ENCODE results near the gene SHCBP1.
"Not testable (repeated sequence)": the region's sequence is repeated elsewhere in the genome, so short reads cannot be mapped to it uniquely, and the experiment has no call there.

The SHCBP1 gene, protein sequence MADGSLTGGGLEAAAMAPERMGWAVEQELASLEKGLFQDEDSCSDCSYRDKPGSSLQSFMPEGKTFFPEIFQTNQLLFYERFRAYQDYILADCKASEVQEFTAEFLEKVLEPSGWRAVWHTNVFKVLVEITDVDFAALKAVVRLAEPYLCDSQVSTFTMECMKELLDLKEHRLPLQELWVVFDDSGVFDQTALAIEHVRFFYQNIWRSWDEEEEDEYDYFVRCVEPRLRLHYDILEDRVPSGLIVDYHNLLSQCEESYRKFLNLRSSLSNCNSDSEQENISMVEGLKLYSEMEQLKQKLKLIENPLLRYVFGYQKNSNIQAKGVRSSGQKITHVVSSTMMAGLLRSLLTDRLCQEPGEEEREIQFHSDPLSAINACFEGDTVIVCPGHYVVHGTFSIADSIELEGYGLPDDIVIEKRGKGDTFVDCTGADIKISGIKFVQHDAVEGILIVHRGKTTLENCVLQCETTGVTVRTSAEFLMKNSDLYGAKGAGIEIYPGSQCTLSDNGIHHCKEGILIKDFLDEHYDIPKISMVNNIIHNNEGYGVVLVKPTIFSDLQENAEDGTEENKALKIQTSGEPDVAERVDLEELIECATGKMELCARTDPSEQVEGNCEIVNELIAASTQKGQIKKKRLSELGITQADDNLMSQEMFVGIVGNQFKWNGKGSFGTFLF

DNA sequence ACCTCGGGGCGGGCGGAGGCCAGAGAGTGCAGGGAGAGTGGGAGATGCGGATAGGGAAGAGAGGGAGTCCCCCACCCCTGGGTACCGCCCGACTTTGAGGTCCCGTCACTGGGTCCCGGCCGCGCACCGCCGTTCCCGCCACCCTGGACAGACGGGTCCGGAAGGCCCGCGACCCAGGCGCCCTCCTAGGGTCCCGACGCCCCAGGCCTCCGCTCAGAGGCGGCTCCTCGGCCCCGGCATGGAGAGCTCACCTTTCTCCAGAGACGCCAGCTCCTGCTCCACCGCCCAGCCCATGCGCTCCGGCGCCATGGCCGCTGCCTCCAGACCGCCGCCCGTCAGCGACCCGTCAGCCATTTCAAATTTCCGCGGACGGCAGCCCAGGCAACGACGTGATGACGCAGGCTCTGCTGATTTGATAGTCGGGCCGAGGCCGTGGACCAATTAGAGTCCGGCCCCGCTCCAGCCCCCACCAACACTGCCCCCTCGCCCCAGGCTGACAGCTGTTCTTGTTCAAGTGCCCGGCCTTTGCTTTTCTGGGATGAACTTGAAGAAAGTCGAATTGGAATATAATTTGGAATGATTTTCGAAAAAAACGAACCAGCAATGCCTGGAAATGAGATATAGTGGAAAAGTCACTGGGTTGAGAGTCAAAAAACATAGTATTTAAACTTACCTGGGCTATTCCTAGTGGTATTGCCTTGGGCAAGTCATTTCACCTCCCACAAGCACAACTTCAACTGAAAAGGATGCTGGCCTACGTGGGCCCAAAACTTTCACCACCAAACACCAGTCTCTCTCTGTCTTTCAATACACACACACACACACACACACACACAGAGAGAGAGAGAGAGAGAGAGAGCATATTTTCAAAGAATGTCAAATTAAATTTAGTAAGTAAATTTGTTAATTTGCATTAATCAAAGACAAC, at the start of gene SHCBP1:
Gene SHCBP1, minus strand, starts transcription at position 374 of the 928 bp plus-strand sequence. Its CDS starts 20 bp downstream, at position 354.
- peak; percentile 39 to 51 for DNase-seq

DNA sequence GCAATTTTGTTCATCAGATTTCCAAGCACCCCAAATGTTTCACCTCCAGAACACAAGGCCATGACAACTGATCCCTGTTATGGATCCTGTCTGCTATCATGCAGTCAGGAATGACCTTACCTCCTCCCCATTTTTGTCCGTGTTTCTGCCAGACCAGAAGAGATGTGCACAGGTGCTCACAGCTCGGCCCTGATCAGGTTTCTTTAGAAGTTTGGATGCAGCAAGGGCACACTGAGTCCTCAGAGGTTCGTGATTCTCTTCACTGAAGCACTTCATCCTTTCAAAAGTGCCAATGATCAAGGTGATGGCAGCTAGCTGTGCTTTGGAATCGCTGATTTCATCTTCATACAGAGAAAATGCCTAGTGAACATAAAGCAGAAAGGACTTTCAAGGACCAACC, 40.9 kb upstream of the SHCBP1 start:
- DNase-seq = no peak

DNA sequence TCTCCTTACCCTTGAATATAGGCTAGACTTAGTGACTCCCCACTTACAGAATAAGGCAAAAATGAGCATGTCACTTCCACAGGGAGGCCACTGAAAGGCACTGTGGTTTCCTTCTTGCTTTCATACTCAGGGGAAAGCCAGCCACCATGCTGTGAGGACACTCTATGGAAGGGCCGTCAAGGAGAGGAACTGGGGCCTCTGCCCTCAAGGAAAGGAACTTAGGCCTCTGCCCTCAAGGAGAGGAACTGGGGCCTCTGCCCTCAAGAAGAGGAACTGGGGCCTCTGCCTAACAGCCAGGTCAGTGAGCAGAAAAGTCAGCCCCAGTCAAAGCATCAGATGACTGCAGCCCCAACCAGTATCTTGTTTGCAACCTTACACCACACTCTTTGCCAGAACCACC, 37.7 kb upstream of the SHCBP1 start:
- no peak for DNase-seq

DNA sequence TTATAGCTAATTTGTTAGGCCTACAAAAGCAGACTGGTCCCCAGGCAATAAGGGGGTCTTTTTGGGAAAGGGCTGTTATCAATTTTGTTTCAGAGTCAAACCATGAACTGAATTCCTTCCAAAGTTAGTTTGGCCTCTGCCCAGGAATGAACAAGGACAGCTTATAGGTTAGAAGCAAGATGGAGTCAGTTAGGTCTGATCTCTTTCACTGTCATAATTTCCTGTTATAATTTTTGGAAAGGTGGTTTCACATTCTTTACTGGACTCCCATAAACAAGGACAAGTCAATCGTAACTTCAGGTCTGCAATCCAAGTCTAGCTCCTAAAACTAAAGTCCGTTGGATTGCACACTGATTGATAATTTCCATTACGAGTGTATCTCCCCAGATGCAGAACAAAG, 30.1 kb upstream of the SHCBP1 start:
- no peak for DNase-seq

DNA sequence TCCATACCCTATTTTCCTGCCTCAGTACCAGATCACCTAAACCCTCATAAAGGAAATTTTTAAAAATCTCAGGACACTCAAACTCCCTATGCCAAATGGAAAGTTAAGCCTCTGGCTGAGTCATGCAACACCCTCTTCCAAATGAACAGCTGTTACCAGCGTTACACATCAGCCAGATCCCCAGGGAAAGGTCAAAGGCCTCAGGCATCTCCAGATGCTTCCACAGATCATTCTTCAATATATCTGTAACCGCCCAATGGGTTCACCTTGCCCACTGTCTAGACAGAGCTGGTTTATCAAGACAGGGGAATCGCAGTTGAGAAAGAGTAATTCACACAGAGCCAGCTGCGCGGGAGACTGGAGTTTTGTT, 29.1 kb upstream of the SHCBP1 start:
- no peak for DNase-seq

DNA sequence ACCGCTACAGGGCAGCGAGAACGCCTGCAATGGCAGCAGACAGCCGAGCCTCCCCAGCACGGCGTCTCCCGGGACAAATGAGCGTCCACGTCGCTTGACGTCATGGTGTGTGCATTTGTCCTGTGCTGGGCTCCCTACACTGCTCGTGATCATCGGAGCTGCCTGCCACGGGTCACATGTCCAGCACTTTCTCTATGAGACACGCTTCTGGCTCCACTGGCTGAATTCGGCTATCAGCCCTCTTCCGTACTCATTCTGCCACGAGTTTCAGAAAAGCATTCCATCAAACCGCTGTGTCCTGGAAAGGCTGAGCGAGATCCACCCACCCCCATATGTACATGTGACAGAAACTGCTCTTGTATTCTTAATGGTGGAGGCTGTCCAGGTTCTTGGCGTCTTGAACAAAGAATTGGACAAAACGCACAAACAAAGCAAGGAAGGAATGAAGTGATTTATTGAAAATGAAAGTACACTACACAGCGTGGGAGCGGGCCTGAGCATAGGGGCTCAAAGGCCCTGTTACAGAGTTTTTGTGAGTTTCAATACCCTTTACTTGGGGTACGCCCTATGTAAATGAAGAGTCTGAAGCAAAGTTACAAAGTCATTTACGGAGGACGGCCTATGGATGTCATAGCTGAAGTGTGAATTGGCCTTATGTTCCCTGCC, 28.5 kb upstream of the SHCBP1 start:
- no peak for DNase-seq

DNA sequence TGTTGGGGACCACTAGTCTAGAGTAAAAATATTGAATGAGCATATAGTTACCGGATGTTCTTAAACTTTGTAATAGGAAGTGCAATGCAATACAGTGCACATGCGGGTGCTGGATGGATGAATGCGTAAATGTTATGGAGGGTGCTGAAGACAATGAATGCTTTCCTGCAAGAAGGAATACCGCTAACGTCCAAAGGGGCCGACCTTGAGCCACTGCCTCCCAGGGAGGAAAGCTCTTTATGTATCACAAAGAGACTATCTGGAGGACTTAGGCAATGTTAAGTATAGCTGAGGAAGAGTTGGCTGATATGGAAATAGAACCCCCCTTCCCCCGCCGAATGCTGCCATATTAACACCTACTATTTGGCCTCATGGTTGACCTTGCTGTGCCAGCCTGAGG, 27.5 kb upstream of the SHCBP1 start:
- no peak for DNase-seq

DNA sequence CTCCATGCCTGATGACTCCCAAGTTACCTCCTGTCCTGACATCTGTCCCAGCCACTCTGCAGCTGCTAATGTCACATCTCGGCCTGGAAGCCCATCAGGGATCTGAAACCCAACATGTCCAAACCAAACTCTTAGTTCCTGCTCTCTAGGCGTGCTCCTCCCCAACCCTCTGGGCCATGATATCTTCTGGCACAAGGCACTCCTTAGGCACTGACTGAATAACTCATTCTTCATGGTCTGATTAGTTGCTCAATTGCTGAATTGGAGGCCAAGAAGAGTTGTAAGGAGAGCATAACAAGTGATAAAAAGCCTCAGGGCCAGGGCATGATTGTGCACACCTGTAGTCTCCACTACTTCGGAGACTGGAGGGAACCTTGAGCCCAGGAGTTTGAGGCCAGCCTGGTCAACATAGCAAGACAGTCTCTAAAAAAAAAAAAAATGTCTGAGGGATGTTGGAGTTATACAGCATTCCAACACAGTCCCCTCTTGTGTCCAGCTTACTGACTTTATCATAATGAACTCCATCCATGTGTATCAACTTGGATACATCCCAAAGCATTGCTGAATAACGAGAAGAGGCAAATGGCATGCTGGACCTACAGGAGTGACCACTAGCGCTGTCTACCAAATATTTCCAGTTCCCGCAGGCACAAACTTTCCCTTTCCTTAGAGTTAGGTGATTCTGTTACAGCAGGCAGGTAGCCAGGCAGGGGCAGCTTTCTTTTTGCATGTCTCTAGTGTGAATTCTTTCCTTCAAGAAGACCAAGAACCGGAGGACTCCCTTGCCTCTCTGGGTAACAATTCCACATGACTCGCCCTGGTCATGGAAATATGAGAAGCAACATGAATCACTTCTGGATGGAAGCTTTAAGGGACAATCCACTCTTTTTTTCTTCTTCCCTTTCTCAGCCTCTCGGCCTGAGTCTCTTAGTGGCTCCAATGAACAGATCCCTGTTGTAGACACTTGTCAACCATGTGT, 18.1 kb upstream of the SHCBP1 start:
- DNase-seq = no peak

DNA sequence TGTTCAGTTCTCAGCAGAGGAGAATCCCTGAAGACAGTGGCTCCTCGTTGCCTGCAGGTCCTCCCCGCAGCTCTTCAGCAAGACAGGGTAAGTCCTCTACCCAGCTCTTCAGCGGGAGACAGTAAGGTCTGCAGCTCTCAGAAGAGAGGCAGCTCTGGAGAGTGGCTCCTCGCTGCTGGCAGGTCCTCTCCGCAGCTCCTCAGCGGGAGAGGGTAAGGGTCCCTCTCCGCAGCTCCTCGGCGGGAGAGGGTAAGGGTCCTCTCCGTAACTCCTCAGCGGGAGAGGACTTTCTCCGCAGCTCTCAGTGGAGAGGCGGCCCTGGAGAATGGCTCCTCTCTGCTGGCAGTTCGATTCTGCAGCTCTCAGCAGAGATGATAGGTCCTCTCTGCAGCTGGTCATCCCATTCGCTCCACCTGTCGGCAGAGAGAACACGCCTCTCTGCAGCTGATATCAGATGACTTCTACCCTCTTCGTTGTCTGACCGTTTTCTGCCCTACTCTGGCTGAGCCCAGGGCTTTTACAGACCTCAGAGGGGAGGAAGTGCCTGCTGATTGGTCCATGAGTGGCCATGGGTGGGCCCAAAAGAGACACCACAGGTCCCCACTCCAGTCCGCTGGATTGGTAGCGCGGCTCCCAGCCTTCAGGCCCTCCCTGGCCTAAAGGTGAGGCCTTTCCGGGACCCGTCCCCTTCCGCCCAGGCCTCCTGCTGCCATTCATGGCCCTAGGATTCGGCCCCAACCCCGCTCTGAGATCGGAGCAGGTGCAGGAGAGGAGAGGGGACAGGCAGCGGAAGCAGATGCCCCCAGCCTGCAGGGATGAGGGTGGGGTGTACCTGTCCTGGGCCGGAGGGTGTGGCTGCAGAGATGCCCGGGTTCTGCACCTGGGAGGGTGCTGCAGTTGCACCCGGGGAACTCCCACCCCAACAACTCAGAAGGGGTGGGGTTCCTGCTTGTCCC, 11.9 kb upstream of the SHCBP1 start:
- DNase-seq = no peak

DNA sequence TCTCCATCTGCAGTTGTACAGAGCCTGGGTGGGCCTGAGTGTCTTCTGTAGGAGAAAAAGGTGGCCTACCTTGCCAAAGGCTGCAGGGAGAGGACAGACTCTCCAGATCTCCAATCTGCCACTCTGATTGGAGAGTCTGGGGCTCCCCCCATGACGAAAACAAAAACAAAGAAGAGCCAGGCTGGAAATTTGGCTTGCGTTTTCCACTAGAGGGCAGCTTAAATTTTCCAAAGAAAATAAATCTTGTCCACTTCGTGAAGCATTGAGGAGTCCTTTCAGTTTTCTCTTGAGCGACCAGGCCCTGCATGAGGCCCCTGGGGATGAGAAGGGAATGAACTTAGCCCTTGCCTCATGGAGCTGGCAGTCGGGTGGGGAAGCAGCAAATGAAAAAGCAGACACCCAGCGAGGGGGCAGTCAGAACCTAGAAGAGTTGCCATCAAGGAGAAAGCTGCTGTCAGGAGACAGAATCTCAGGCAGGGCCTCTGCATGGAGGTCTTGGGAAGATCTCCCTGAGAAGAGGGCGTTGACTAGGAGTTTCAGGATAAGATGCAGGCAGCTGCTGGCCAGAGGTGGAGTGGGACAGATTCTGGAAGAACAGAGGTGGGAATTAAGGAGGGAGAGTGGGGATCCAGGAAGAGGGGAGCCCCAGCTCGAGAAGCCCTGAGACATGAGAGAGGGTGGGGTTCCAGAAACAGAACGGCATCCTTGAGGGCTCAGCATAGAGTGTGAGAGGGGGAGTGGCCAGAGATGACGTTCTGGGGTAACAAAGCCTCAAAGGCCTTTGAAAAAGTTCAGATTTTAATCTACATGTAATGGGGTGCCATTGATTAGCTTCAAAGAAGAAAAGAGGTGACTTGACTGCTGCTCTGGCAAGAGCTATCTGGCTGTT, 8.4 kb upstream of the SHCBP1 start:
- DNase-seq = no peak

DNA sequence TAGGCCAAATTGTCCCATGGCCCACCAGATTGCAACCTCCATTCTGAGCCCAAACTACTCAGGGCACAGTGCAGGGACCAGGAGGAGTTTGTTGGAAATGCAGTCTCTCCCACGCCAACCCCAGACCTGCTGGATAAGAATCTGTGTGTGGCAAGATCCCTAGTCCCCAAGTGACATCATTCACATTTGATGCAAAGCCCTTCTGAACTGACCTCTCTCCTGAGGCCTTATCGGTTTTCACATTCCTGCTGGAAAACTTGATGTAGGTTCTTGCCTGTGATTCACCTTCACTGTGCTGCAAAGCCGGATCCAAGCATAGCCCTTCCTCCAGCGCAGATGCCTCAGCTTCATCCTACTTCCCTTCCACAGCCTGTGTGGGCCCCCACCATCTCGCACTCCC, 6.6 kb upstream of the SHCBP1 start:
- no peak for DNase-seq

DNA sequence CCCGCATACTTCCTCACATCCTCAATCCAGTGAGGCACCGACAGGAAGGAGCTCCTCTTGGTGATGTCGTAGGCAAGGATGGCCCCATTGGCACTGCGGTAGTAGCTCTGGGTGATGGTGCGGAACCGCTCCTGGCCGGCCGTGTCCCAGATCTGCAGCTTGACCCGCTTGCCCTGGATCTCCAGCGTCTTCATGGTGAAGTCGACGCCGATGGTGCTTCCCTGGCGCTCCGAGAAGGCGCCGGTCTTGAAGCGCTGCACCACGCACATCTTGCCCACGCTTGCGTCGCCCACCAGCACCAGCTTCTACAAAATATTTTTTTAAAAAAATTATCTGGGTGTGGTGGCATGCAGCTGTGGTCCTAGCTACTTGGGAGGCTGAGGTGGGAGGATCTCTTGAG, 5.5 kb upstream of the SHCBP1 start:
- DNase-seq = not testable (repeated sequence)

DNA sequence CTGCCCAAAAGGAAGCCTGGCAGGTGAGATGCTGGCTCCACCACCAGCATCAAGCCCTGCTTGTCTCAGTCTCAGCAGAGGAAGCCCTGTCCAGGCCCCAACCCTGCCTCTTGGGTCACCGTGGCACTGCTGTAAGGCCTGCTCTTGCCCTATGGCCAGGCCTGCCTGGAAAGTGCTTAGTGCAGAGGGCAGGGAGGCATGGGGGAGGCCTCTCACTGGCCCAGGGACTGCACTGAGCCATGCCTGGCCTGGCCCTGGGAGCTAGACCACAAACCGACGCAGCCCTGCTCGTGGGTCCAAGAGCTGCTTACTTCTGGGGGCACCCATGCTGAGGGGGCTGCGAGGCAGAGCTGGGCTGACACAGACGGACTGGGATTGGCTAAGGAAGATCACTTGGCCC, 3.7 kb upstream of the SHCBP1 start:
- DNase-seq = not testable (repeated sequence)

DNA sequence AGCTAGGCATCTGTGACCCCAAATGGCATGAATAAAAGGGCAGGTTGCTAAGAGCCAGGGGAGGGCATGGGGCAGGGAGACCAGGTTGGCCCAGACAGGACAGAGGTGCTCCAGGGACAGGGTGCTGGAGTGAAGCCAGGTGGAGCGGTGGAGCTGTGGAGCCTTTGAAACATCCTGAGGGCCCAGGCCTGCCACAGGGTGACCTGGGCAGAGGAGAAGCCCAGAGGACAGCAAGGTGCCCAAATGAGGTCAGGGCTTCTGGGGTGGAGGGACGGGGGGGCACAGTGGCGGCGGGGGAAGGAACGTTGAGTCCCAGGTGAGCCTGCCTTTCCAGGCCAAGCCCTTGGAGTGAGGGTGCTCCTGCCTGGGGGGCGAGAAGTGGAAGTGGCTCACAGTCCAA, 2.5 kb upstream of the SHCBP1 start:
- not testable (repeated sequence) for DNase-seq

DNA sequence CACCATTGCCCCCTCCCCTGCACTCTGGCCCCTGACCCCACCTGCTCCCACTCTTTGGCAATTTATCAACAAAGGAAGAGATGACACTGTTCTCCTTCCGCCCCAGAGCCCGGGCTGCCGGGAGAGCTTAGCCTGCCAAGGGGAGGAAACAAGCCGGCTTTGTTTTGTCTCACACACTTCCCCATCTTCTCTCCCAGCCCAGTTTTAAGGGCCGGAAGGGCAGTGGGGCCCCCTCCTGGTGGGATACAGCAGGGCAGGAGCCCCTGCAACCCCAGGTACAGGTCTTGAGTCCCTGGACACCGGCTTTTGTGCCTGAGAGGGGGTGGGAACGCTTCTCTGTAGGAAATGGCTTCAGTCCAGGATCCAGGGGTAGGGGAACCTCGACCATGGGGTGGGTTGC, 2.1 kb upstream of the SHCBP1 start:
- not testable (repeated sequence) for DNase-seq

DNA sequence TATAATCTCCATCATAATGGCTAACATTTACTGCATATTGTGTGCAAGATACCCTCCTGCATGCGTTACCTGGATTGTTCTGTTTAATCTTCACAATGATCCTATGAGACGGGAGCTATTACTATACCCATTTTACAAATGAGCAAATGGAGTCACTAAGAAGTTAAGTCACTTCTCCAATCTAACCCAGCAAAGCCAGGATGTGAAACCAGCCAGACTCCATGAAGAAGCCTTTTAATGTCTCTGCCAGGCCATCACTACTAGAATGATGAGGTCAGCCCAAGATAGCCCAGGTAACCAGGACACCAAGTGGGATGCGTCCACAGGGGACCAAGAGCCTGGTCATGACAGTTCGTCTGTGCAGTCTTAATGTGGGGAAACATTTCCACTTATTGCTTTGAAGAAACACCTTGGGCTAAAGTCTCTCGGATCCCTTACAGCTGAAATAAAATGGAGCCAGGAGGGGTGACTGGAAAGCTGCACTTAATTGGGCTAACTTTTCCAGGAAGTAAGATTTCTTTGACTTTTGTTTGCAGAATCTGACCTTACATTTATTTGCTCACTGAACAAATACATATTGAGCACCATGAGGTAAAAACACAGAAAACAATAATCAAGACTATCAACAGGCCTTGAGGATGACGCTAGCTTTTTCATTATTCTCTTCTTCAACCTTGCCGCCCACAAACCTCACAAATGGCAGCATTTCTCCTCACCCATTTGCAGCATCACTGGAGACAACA, 926 bp upstream of the SHCBP1 start:
- no peak for DNase-seq

DNA sequence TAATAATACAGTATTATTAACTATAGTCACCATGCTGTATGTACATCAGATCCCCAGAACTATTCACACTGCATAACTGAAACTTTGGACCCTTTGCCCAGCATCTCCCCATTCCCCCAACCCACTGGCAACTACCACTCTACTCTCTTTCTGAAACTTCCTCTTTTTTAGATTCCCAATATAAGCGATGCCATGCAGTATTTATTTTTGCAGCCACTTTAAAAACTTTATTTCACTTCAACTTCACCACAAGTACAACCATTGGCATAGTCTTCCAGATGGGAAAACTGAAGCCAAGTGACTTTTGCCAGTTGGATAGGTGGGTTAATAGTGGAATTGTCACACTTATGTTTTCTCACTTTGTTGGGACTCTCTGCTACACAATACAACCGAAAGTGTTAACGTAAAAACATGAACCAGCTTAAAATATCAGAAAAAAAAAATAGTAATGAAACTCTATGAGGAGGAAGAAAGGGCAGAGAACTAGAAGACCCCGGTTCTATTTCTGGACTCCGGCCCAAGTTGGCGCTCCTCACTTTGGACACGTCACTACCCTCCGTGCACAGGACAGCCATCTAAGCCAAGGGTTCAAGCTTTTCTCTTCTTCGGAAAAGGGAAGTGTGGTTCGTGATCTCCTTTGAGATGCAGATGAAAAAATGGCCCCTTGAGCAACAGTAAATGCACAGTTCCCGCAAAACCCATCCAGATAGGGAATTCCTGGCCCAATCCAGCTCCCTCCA, 743 bp downstream of the SHCBP1 start:
- DNase-seq = no peak

DNA sequence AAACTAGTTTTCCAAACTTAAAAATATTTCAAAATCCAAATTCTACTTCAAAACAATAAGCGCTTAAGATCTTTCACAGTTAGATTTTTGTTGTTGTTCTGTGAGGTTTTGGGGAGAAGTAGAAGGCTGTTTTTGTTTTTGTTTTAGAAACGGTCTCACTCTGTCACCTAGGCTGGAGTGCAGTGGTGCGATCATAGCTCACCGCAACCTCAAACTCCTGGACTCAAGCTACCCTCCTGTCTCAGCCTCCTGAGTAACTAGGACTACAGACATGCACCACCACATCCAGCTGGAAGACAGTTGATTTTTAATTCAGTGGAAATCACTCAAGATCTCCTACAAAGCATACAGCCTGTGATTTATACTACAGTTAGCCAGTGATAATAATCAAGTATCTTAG, 2.7 kb downstream of the SHCBP1 start:
- no peak for DNase-seq

All from activated CD4-positive, alpha-beta T cell treated with anti-CD3 and anti-CD28 coated beads for 4 hours (primary cell).